Activated CD4-positive, alpha-beta T cell treated with anti-CD3 and anti-CD28 coated beads for 1 hour (primary cell): ENCODE results near the gene HTR5A.
"Not testable (repeated sequence)": the region's sequence is repeated elsewhere in the genome, so short reads cannot be mapped to it uniquely, and the experiment has no call there.

ENCODE experiments used
- DNase-seq: peaks from one replicate; pipeline ENCODE4 v3.0.0-alpha.2; 2020

HTR5A gene

GRCh38 chr7:155069992-155070751 lies at the start of gene HTR5A:
HTR5A (plus strand) TSS chr7:155070324; CDS start chr7:155070900, 576 bp downstream.
- peak; percentile 55 for DNase-seq

GRCh38 chr7:155020996-155021395 lies 49.1 kb upstream of the HTR5A start:
- DNase-seq: no peak

DNA sequence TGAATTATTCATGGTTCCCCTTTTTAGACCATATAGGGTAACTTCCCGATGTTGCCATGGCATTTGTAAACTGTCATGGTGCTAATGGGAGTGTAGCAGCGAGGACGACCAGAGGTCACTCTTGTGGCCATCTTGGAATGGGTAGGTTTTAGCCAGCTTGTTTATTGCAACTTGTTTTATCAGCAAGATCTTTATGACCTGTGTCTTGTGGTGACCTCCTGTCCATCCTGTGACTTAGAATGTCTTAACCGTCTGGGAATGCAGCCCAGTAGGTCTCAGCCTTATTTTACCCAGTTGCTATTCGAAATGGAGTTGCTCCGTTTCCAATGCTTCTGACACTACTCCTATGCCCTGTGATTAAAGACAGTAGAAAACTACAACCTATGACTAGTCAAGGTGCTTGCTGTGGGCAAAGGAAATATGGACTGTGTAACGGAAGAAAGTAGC lies 48.4 kb upstream of the HTR5A start:
- DNase-seq: no peak

GRCh38 chr7:155027879-155028278 lies 42.2 kb upstream of the HTR5A start:
- no peak for DNase-seq

DNA sequence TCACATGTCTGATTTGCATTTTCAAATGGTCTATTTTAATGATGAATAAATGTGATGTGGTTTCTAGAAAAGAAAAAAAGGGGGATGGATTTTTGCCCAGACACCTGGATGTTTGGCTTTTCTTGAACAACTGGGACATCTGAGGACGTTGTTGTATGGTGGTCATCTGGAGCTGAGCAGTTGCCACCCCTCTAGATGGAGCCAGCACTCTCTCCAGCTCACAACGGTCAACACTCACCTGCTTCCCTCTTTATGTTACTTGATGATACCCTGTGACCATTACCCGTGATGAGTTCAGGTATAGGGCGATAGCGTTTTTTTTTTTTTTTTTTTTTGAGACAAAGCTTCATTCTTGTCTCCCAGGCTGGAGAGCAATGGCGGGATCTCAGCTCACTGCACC lies 37.1 kb upstream of the HTR5A start:
- DNase-seq: no peak

DNA sequence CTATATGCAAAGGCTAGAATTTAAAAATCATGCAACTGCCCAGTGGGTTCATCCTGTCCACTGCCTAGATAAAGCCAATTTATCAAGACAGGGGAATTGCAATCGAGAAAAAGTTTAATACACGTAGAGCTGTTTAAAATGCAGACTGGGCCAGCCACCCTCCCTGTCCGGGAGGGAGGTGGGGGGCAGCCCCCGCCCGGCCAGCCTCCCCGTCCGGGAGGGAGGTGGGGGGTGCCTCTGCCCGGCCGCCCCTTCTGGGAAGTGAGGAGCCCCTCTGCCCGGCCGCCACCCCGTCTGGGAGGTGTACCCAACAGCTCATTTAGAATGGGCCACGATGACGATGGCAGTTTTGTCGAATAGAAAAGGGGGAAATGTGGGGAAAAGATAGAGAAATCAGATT lies 35.6 kb upstream of the HTR5A start:
- DNase-seq: not testable (repeated sequence)

DNA sequence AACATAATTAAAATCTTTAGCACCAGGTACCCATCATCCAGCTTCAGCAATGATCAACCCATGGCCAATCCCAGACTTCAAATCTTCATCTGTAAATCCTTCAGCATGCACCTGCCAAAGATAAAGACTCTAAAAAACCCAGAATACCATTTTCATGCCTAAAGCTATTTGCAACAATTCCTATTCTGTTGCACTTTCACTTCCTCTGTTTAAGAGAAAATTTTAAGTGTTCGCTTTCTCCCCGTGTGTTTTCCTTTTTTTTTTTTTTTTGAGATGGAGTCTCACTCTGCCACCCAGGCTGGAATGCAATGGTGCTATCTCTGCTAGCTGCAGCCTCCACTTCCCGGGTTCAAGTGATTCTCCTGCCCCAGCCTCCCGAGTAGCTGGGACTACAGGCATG lies 31.8 kb upstream of the HTR5A start:
- no peak for DNase-seq

DNA sequence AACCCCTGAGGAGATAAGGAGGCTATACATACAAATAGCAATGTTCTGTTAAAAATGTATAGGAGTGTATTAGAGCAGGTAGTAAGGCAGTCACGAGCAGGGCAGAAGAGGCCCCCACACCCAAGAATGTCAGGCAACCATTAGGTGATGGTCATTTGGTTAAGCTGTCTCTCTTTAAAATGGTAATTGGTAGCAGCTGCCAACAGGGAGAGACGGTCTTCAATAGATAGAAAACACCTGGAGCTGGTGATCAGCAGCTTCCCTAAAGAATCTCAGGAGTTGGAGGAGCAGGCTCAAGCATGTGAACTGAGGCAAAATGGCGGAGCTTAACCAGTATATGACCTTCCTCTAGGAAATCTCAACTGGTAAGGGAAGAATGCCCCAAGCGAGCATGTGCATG lies 26.4 kb upstream of the HTR5A start:
- DNase-seq: no peak

GRCh38 chr7:155048006-155048405 lies 22.1 kb upstream of the HTR5A start:
- DNase-seq: no peak

DNA sequence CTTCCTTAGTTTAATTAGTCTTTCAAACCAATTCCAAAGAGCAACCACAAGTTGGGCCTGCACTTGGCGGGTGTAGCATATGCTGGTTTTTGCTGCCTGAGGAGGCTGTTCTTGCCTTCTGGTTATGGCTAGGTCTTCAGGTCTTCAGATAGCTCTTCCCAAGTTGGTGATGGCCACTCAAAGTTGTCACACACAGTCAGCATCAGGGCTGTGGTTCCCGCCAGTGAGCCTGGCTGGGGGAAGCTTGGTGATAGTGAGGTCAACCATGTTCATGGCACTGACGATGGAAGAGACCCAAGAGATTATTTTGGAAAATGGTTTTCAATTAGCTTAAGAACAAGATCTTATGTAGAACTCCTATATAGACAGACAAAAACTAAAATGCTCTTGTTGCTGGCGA lies 18.8 kb upstream of the HTR5A start:
- no peak for DNase-seq

GRCh38 chr7:155053002-155053401 lies 17.1 kb upstream of the HTR5A start:
- no peak for DNase-seq

GRCh38 chr7:155054761-155055160 lies 15.4 kb upstream of the HTR5A start:
- DNase-seq: no peak

- no peak for DNase-seq
These were observed 13.0 kb upstream of the HTR5A start for GRCh38 chr7:155057076-155057475.

GRCh38 chr7:155058896-155059295 lies 11.2 kb upstream of the HTR5A start:
- no peak for DNase-seq

GRCh38 chr7:155059703-155060102 lies 10.4 kb upstream of the HTR5A start:
- no peak for DNase-seq

DNA sequence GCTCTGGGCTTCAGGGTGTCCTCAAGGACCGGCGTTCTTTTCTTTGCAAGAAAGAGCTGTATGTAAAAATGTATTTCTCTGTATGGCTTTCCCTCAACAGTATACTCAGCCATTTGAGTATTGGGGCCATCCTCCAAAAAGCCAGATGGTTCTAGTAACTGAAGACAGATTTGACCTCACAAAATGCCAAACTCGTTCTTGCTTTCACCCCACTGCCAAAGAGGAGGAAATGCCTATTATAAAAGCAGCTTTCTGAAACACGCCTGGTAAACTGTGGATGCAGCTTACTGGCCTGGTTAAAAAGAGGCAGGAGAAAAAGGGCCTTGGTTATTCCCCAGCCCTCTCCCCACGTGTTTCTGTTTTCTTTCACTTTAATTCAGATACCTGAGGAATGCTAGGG lies 7.7 kb upstream of the HTR5A start:
- no peak for DNase-seq

DNA sequence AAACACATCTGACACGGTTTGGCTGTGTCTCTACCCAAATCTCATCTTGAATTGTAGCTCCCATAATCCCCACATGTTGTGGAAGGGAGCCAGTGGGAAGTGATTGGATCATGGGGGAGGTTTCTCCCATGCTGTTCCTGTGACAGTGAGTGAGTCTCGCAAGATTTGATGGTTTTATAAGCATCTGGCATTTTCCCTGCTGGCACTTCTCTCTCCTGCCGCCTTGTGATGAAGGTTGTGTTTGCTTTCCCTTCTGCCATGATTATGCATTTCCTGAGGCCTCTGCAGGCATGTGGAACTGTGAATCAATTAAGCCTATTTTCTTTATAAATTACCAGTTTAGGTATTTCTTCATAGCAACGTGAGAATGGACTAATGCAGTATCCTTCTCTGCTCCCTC lies 5.9 kb upstream of the HTR5A start:
- DNase-seq: no peak

DNA sequence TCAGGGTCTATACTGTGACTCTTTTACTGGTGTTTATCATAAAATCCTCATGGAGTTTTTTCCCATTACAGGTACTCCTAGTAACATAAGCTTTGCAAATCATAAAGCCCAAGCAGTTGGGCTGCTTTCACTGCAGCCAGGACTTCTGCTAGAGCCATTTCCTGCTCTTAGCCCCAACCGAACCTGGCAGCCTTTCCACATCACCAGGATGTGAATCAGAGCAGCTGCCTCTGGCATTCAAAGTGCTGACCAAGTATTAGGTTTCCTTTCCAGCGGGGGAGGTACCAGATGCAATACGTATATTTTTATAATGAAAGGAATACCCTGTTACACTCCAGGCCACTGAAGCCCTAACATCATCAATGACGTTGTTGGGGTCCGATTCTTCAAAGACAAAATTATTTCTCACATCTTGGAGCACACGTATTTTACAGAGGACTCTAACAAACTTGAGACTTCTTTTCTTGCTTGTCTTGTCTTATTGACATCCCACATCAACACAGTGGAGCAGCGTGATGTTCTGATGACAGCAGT lies 3.6 kb upstream of the HTR5A start:
- DNase-seq: no peak

GRCh38 chr7:155071121-155071651 lies 1.1 kb downstream of the HTR5A start:
- DNase-seq: no peak

DNA sequence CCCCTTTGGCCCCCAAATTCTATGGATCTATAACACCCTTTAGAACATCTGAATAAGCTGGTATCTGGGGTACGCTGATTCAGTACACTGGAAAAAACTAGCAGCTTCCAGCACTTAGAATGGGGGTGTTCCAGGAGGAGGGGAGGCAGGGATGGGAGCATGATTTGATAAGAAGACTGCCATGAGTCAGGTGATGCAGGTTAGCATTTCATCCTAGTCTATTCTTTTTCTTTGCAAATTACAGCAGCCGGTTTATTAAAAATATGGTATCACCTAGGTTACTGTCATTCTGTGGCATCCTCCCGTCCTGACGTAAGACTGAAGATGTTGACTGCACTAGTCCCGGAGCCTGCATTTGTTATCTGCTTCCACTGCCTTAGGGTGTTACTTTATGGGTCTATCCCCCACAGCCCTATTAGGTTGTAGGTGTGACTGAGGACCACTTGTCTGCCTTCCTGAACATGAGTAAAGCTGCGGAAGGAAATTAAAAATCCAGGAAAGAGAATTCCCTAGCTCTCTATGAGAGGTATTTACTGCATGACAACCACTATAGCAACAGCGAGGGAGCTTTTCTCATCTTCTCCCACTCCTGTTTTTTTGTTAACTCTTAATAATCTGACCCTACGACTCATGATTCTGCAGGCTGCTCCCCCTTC lies 1.9 kb downstream of the HTR5A start:
- no peak for DNase-seq

GRCh38 chr7:155073922-155074321 lies 3.8 kb downstream of the HTR5A start:
- no peak for DNase-seq

- no peak for DNase-seq
These were observed 13.9 kb downstream of the HTR5A start for GRCh38 chr7:155084021-155084420.

- DNase-seq: no peak
These were observed 14.8 kb downstream of the HTR5A start for GRCh38 chr7:155084969-155085368.

DNA sequence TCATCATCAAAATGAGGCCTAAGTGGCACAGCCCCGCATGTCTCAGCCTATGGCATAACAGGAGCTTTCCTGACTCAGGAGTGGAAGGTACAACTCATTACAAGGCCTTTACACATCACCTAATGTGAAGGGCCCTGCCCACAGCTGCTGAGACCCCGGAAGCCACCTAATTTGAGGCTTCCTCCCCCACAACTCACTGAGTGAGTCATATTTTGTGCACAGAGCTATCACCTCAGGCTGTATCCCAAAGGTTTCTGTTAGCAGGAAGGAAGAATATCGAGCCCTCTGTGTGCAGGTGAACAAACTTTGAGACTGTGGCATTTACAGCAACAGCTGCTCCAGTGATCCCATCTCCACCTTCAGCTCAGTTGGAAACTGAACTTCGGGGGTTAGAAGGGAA lies 20.6 kb downstream of the HTR5A start:
- no peak for DNase-seq
